PC-3 (cell line): ENCODE data around the gene TADA2B. TPM values are rescaled to one million over a fixed set of nuclear protein-coding genes. Genes with fewer than 3 reads are reported as not detected.

Experiments
- ATAC-seq: fragments of 200-7000 bp; cut with Tn5 transposase; 2 replicates; pipeline ENCODE4 v1.9.1; 2020; ENCODE audit warnings: mild to moderate bottlenecking, moderate library complexity
- BruUV-seq: library from RNA; stranded (reverse); fragments of 400-500 nt; replicated peaks from 2 replicates; lab custom pipeline; 2021; lab: Mats Ljungman, UMichigan
- CTCF ChIA-PET: fragments of 300-600 bp; sonication (Branson Sonifier 250); formaldehyde crosslinking; loops from one replicate; lab custom pipeline; 2022; ENCODE audit warnings: antibody characterized with exemption; lab: Charles Lee
- POLR2A ChIA-PET: fragments of 300-600 bp; sonication (Branson Sonifier 250); formaldehyde crosslinking; loops from one replicate; lab custom pipeline; 2022; ENCODE audit warnings: antibody characterized with exemption; ENCODE audit not compliant: unreplicated experiment; lab: Charles Lee
- DNase-seq: peaks from one replicate; pipeline ENCODE4 v3.0.0-alpha.2; 2015
- H2AFZ ChIP-seq: fragments of 300-600 bp; sonication (generic); 2 replicates; pipeline ENCODE4 v1.6.0; 2016; ENCODE audit warnings: antibody characterized with exemption, low read length
- H3F3A ChIP-seq: fragments of 300-600 bp; sonication (generic); one replicate; pipeline ENCODE4 v1.6.0; 2017; ENCODE audit warnings: antibody characterized with exemption, low read length, control low read depth, mild to moderate bottlenecking; ENCODE audit not compliant: unreplicated experiment
- H3K27ac ChIP-seq: fragments of 300-600 bp; sonication (generic); 2 replicates; pipeline ENCODE4 v1.5.1; 2016; ENCODE audit warnings: mild to moderate bottlenecking, low read length
- H3K27me3 ChIP-seq: fragments of 300-600 bp; sonication (generic); 2 replicates; pipeline ENCODE4 v1.6.1; 2016; ENCODE audit warnings: low read length, mixed read lengths
- H3K36me3 ChIP-seq: fragments of 300-600 bp; sonication (generic); 2 replicates; pipeline ENCODE4 v1.6.1; 2016; ENCODE audit warnings: low read depth, mixed run types, low read length, mixed read lengths
- H3K4me1 ChIP-seq: fragments of 300-600 bp; sonication (generic); 2 replicates; pipeline ENCODE4 v1.5.1; 2016; ENCODE audit warnings: low read length; ENCODE audit not compliant: insufficient read depth
- H3K4me2 ChIP-seq: fragments of 300-600 bp; sonication (generic); 2 replicates; pipeline ENCODE4 v1.6.0; 2016; ENCODE audit warnings: low read length
- H3K4me3 ChIP-seq: fragments of 300-600 bp; sonication (generic); 2 replicates; pipeline ENCODE4 v1.5.1; 2016; ENCODE audit warnings: mild to moderate bottlenecking, low read length, mixed read lengths
- H3K79me2 ChIP-seq: fragments of 300-600 bp; sonication (generic); 2 replicates; pipeline ENCODE4 v1.6.1; 2017; ENCODE audit warnings: low read length, mixed read lengths
- H3K9ac ChIP-seq: fragments of 300-600 bp; sonication (generic); 2 replicates; pipeline ENCODE4 v1.6.0; 2016; ENCODE audit warnings: mild to moderate bottlenecking, low read length
- H3K9me2 ChIP-seq: fragments of 300-600 bp; sonication (generic); replicated peaks from 2 replicates; pipeline ENCODE4 v1.6.1; 2016; ENCODE audit warnings: mixed run types, low read length, mixed read lengths
- H3K9me3 ChIP-seq: fragments of 300-600 bp; sonication (generic); 2 replicates; pipeline ENCODE4 v1.6.1; 2016; ENCODE audit warnings: low read length, mixed read lengths
- H4K20me1 ChIP-seq: fragments of 300-600 bp; sonication (generic); 2 replicates; pipeline ENCODE4 v1.6.1; 2016; ENCODE audit warnings: low read length, mixed read lengths
- EZH2 ChIP-seq: fragments of 300-600 bp; sonication (generic); IDR thresholded peaks from one replicate; pipeline ENCODE4 v1.6.1; 2017; ENCODE audit warnings: antibody characterized with exemption, mild to moderate bottlenecking, low read length; ENCODE audit not compliant: unreplicated experiment
- EZH2phosphoT487 ChIP-seq: fragments of 300-600 bp; sonication (generic); IDR thresholded peaks from 2 replicates; pipeline ENCODE4 v1.6.1; 2018; ENCODE audit warnings: mild to moderate bottlenecking, antibody characterized with exemption, low read length, borderline replicate concordance
- intact Hi-C: fragments of 100-400 bp; cut with micrococcal nuclease; formaldehyde crosslinking; loops from 2 replicates; pipeline ENCODE4 v1.9.0; 2023
- total RNA-seq: library from RNA; depleted of rRNA; stranded (reverse); fragments of >200 nt; gene quantifications from 2 replicates; pipeline ENCODE4 v1.2.3, GENCODE V29; 2014
- TF ChIP-seq, protein P1 (sequence below): fragments of 300-600 bp; sonication (generic); conservative IDR thresholded peaks from 2 replicates; pipeline ENCODE4 v1.5.1; 2017; ENCODE audit warnings: antibody characterized with exemption, low read depth, mild to moderate bottlenecking, low read length

The TADA2B gene
- total RNA-seq, 1 experiment from 2014 or later = 14.7 TPM

GRCh38 chr4:7004331-7004730 lies 38.8 kb upstream of the TADA2B start:
- peaks cover 7% of the 10 kb centered on the region for H3K4me1 ChIP-seq

DNA sequence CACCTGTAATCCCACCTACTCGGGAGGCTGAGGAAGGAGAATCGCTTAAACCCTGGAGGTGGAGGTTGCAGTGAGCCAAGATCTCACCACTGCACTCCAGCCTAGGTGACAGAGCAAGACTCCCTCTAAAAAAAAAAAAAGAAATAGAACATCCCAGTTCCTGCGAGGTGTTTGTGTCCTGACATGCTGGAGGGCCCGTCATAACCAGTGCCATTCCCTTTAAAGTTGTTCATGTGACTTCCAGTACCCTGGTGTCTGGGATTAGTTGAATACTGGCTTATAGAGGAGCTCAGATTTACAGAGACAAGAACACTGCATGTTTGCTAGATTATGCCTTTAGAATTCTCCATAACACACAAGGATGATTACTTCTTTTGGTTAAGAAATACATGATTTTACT lies 37.6 kb upstream of the TADA2B start:
- no TSS peak for BruUV-seq
- H3K9me2 ChIP-seq = no peaks in the 10 kb centered on the region
- DNase-seq = no peak
- no peak overlapping the region for H3K27ac ChIP-seq
- ATAC-seq = no peak
- no peaks in the 10 kb centered on the region for H3F3A ChIP-seq
- H3K36me3 ChIP-seq = peaks cover 11% of the 10 kb centered on the region
- ChIA-PET CTCF (no interaction called here), POLR2A (no interaction called here)
- H3K4me2 ChIP-seq = no peak overlapping the region
- intact Hi-C loops = no loop called here
- no peak overlapping the region for H3K4me3 ChIP-seq
- TF ChIP-seq, protein P1, sequence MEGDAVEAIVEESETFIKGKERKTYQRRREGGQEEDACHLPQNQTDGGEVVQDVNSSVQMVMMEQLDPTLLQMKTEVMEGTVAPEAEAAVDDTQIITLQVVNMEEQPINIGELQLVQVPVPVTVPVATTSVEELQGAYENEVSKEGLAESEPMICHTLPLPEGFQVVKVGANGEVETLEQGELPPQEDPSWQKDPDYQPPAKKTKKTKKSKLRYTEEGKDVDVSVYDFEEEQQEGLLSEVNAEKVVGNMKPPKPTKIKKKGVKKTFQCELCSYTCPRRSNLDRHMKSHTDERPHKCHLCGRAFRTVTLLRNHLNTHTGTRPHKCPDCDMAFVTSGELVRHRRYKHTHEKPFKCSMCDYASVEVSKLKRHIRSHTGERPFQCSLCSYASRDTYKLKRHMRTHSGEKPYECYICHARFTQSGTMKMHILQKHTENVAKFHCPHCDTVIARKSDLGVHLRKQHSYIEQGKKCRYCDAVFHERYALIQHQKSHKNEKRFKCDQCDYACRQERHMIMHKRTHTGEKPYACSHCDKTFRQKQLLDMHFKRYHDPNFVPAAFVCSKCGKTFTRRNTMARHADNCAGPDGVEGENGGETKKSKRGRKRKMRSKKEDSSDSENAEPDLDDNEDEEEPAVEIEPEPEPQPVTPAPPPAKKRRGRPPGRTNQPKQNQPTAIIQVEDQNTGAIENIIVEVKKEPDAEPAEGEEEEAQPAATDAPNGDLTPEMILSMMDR = no peak
- H2AFZ ChIP-seq = no peak overlapping the region
- no peak overlapping the region for H3K9ac ChIP-seq
- H3K9me3 ChIP-seq = no peaks in the 10 kb centered on the region
- no peaks in the 10 kb centered on the region for H3K4me1 ChIP-seq
- H4K20me1 ChIP-seq = no peaks in the 10 kb centered on the region
- no peaks in the 10 kb centered on the region for H3K27me3 ChIP-seq
- no peaks in the 10 kb centered on the region for H3K79me2 ChIP-seq

More at GRCh38 chr4:7004331-7004730, 38.8 kb upstream of the TADA2B start:
- Histone ChIP-seq H3K4me2 (no peak overlapping the region), H3K36me3 (peaks cover 20% of the 10 kb centered on the region), H3F3A (no peaks in the 10 kb centered on the region), H3K27ac (no peak overlapping the region), H3K9me2 (no peaks in the 10 kb centered on the region), H2AFZ (no peak overlapping the region), H3K9me3 (no peaks in the 10 kb centered on the region), H3K9ac (no peak overlapping the region), H3K79me2 (no peaks in the 10 kb centered on the region), H3K27me3 (no peaks in the 10 kb centered on the region), H4K20me1 (no peaks in the 10 kb centered on the region), H3K4me3 (no peak overlapping the region)
- ATAC-seq = no peak
- ChIA-PET CTCF (no interaction called here), POLR2A (no interaction called here)
- intact Hi-C loops = no loop called here
- no peak for TF ChIP-seq EZH2phosphoT487
- TF ChIP-seq EZH2 = no peak
- TF ChIP-seq, protein P1 = no peak
- no TSS peak for BruUV-seq
- no peak for DNase-seq

DNA sequence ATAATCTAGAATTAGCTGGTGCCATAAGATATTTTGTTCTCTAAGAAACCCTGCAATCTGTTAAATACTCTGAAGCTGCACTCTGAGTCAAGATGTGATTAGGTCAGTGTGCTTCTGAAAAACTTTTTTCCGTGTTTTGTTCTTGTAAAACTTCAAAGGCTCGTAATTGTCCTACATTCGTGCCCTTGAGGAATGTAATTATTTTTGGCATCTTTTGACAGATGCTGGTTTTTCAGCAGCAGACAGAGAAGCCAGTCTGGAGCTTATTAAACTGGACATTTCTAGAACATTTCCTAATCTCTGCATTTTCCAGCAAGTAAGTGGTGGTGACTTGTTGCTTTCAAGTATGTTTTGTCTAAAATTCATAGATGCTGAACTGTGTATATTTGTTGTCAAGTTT lies 36.8 kb upstream of the TADA2B start:
- ChIA-PET POLR2A (no interaction called here), CTCF (no interaction called here)
- Histone ChIP-seq H3K27me3 (no peaks in the 10 kb centered on the region), H3K4me3 (no peak overlapping the region), H3K27ac (no peak overlapping the region), H2AFZ (no peak overlapping the region), H3F3A (no peaks in the 10 kb centered on the region), H3K4me2 (no peak overlapping the region), H3K9me3 (no peaks in the 10 kb centered on the region), H3K9me2 (no peaks in the 10 kb centered on the region), H3K36me3 (peaks cover 10% of the 10 kb centered on the region), H3K4me1 (no peaks in the 10 kb centered on the region), H3K79me2 (no peaks in the 10 kb centered on the region), H4K20me1 (no peaks in the 10 kb centered on the region), H3K9ac (no peak overlapping the region)
- TF ChIP-seq, protein P1 = no peak
- TF ChIP-seq EZH2phosphoT487 (no peak), EZH2 (no peak)
- DNase-seq (no peak), ATAC-seq (no peak)
- intact Hi-C loops = no loop called here
- no TSS peak for BruUV-seq
